ENCODE measurements around the gene CDC37.

DNA sequence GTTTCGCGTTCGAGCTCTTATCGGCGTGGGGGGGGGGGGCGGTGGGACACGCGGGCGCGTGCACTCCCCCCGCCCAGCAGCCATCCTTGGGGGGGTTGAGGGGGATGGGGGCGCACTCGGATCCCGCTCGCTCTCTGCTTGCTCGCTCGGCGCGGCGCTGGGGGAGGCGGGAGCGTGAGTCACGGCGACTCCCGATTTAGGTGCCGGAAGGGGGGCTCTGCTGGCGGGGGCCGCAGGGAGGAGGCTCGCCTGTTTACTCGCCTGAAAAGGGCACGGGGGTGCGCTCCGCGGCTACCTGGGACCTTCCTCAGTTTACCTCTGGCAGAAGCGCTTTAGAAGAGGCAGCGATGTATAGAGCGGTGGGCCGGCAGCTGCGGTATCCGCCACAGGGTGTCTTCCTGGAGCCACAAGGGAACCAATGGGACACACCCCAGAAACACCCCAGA, 15.9 kb upstream of the CDC37 start:
- TF ChIP-seq, protein P1, sequence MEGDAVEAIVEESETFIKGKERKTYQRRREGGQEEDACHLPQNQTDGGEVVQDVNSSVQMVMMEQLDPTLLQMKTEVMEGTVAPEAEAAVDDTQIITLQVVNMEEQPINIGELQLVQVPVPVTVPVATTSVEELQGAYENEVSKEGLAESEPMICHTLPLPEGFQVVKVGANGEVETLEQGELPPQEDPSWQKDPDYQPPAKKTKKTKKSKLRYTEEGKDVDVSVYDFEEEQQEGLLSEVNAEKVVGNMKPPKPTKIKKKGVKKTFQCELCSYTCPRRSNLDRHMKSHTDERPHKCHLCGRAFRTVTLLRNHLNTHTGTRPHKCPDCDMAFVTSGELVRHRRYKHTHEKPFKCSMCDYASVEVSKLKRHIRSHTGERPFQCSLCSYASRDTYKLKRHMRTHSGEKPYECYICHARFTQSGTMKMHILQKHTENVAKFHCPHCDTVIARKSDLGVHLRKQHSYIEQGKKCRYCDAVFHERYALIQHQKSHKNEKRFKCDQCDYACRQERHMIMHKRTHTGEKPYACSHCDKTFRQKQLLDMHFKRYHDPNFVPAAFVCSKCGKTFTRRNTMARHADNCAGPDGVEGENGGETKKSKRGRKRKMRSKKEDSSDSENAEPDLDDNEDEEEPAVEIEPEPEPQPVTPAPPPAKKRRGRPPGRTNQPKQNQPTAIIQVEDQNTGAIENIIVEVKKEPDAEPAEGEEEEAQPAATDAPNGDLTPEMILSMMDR (conservative IDR thresholded peaks at IDR 0.05; ENCODE audit: low read depth in 2 of 2): no peak
- no peak for TF ChIP-seq EZH2phosphoT487 (IDR thresholded peaks at IDR 0.05; ENCODE audit: unreplicated experiment)
- no peak for TF ChIP-seq STAT1 (IDR thresholded peaks at IDR 0.05; ENCODE audit: unreplicated experiment)
- TF ChIP-seq, protein P2, sequence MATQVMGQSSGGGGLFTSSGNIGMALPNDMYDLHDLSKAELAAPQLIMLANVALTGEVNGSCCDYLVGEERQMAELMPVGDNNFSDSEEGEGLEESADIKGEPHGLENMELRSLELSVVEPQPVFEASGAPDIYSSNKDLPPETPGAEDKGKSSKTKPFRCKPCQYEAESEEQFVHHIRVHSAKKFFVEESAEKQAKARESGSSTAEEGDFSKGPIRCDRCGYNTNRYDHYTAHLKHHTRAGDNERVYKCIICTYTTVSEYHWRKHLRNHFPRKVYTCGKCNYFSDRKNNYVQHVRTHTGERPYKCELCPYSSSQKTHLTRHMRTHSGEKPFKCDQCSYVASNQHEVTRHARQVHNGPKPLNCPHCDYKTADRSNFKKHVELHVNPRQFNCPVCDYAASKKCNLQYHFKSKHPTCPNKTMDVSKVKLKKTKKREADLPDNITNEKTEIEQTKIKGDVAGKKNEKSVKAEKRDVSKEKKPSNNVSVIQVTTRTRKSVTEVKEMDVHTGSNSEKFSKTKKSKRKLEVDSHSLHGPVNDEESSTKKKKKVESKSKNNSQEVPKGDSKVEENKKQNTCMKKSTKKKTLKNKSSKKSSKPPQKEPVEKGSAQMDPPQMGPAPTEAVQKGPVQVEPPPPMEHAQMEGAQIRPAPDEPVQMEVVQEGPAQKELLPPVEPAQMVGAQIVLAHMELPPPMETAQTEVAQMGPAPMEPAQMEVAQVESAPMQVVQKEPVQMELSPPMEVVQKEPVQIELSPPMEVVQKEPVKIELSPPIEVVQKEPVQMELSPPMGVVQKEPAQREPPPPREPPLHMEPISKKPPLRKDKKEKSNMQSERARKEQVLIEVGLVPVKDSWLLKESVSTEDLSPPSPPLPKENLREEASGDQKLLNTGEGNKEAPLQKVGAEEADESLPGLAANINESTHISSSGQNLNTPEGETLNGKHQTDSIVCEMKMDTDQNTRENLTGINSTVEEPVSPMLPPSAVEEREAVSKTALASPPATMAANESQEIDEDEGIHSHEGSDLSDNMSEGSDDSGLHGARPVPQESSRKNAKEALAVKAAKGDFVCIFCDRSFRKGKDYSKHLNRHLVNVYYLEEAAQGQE (IDR thresholded peaks at IDR 0.05; ENCODE audit: unreplicated experiment): no peak
- no peak for TF ChIP-seq POLR2AphosphoS5 (IDR thresholded peaks at IDR 0.05; ENCODE audit: low read depth)
- no peak for TF ChIP-seq EZH2 (IDR thresholded peaks at IDR 0.05; ENCODE audit: low read depth, unreplicated experiment)
- no peak for TF ChIP-seq CREB1 (CRISPR knock-in tag; IDR thresholded peaks at IDR 0.05; ENCODE audit: low read depth)
